ENCODE results near the gene ARPC5L.
"Not testable (repeated sequence)": the region's sequence is repeated elsewhere in the genome, so short reads cannot be mapped to it uniquely, and the experiment has no call there.

The ARPC5L gene

GRCh38 chr9:124841075-124841821, 20.7 kb upstream of the ARPC5L start:
- no peak for DNase-seq (ENCODE audit: low spot score)

- no peak for DNase-seq (ENCODE audit: low spot score)
Measured at GRCh38 chr9:124843456-124844034, 18.4 kb upstream of the ARPC5L start.

- no peak for DNase-seq (ENCODE audit: low spot score)
Measured at GRCh38 chr9:124844291-124844690, 17.6 kb upstream of the ARPC5L start.

- DNase-seq (ENCODE audit: low spot score), result not testable (repeated sequence)
Measured at GRCh38 chr9:124846467-124846866, 15.5 kb upstream of the ARPC5L start.

DNA sequence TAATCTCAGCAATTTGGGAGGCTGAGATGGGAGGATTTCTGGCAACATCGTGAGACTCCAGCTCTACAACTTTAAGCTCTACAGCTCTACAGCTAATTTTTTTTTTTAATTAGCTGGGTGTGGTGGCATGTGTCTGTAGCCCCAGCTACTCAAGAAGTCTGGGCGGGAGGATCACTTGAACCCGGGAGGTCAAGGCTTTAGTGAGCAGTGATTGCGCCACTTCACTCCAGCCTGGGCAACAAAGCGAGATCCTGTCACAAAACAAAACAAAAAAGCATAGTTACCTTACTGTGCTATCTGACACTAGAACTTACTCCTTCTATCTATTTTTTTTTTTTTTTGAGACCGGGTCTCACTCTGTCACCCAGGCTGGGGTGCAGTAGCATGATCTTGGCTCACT, 15.0 kb upstream of the ARPC5L start:
- no peak for DNase-seq (ENCODE audit: low spot score)

DNA sequence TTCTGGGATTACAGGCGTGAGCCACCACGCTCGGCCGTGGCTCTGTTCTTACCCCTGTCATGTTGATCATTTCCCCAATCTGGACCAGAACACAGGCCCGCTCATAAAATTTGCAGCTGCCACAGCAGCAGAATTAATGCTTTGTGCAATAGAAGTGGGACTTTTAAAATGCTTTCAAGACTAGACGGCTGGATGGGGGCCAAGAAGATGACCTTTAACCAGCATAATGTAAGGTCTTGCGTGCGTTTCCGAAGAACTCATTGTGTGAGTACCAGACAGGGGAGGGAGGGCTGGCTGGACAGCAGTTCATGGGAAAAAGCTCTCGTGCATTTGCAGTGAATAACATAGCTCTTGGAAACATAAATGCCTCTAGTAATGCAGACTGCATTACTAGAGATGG, 12.1 kb upstream of the ARPC5L start:
- DNase-seq (ENCODE audit: low spot score), result no peak

DNA sequence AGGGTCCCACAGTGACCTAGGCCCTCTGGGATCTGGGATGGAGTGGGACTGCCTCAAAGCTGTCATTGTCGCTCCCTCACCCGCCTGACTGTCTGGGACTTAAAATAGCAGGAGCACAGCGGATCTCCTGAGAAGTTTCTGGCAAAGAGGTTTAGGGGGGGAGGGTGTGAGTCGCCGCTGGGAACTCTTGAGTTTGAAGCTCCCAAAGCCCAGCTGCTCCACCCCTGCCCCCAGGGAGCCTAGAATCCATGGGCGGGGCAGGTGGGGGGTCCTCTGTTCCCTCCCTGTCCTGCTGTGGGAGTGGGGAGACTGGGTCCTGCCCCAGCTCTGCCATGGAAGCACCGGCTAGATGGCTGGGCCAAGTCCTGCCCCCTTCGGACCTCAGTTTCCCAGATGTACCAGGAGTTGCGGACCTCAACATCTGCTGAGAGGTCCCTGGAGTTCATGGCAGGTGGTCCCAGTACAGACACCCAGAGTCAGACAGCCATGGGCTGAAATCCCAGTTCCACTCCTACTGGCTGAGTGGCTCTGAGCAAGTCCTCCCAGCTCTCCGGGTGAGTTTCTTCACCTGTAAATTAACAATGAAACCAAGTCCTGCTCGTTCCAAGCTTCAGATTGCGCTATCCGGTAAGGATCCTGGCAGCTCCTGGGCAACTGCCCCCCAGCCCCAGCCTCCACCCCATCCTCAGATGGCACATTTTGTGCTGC, 9.7 kb upstream of the ARPC5L start:
- no peak for DNase-seq (ENCODE audit: low spot score)

DNA sequence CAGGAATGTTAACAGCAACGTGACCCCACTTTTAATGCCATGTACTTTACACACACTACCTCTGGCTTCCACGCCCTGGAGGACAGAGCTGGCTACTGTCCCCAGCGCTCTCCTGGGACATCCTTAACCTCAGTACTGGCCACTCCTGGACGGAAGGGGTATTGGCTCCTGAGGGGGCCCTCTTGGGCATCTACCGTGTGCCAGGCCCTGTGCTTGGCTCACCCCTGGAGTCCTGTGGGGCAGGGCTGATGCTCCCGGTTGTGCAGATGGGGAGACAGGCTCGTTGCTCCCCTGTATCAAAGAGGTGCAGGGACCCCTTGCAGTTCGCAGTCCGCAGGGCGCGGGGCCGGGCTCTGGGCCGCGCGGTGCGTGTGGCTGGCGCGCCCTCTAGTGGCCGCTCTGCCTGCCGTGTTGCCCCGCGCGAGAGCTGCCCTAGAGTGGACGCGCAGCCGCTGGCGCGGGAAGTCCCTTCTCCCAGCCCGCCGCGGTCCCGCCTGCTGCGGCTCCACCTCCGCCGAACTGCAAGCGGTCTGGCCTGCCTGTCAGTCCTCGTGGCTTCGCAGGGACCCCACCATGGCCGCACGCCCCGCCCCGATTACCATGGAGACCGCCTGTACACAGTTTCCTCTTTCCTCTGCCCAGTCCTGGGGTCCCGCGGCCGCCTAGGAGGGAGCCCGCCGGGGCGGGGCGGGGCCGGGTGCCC, 8.9 kb upstream of the ARPC5L start, which contains the start of gene WDR38:
Gene WDR38 (plus strand): TSS at position 632 of the 703 bp plus-strand sequence. CDS start 72 bp downstream, outside the sequence.
- peak; percentile 92 for DNase-seq (ENCODE audit: low spot score)

DNA sequence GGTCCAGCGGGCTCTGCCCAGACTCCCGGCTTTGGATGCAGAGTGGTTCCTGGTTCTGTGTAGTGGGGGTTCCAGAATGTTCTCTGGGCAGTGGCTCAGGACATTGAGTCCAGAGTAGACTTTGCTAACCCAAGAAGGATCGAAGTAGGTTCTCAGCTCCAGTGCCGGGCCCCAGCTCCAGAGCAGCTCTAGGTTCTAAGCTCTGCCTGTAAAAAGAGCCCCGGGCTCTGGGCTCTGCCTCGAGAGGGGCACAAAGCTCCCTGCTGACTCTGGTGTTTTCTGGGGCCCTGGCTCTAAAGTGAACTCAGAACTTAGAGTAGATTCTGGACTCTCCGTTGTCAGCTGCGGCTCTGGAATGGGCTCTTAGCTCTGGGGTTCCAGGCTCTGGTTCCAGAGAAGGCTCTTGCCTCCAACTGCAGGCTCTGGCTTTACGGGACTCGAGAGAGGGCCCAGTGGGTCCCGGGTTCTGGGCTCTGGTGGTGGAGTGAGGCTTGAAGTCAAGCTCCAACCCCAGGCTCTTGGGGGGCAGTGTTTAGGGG, 8.3 kb upstream of the ARPC5L start:
- DNase-seq (ENCODE audit: low spot score), result no peak

- DNase-seq (ENCODE audit: low spot score), result no peak
Measured at GRCh38 chr9:124854161-124854560, 7.8 kb upstream of the ARPC5L start.

GRCh38 chr9:124854822-124855221, 7.1 kb upstream of the ARPC5L start:
- no peak for DNase-seq (ENCODE audit: low spot score)

DNA sequence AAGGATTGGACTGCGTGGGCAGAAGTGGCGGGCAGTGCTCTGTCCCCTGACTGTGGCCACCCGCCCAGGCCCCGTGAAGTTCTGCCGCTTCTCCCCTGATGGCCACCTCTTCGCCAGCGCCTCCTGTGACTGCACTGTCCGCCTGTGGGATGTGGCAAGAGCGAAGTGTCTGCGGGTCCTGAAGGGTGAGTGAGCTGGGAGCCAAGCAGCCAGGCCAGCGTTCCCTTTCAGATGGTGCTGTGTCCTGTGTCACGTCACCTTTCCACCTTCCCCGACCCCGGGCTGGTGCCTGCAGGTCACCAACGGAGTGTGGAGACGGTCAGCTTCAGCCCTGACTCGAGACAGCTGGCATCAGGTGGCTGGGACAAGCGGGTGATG, 6.4 kb upstream of the ARPC5L start:
- no peak for DNase-seq (ENCODE audit: low spot score)

DNA sequence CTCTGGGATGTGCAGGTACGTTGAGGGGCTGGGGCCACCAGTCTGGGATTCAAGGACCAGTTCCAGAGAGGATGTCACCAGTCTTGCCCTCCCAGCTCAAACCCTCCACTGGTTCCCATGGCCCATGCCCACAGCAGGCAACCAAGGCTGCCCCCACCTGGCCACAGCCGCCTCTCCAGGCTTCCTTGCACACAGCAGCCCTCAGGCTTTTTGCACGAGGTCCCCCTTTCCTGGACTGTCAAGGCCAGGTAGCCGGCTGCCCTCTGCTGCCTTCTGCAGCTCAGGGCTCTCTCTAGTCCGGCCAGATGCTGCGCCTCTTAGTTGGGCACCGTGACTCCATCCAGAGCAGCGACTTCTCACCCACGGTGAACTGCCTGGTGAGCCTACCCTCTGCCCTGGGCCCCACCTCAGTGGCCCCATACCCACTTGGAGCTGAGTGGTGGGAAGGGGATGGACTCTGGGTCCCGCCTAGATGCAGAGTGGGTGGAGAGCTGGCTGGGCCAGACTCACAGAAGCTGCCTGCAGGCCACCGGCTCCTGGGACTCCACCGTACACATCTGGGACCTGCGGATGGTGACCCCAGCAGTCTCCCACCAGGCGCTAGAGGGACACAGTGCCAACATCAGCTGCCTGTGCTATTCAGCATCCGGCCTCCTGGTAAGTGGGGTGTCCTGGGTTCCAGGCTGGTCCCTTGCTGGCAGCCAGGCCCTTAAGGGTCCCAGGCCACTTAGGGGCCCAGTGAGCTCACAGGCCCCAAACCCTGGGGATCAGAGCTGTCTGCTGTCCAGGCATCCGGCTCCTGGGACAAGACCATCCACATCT, 5.8 kb upstream of the ARPC5L start:
- DNase-seq (ENCODE audit: low spot score), result peak; percentile 77

DNA sequence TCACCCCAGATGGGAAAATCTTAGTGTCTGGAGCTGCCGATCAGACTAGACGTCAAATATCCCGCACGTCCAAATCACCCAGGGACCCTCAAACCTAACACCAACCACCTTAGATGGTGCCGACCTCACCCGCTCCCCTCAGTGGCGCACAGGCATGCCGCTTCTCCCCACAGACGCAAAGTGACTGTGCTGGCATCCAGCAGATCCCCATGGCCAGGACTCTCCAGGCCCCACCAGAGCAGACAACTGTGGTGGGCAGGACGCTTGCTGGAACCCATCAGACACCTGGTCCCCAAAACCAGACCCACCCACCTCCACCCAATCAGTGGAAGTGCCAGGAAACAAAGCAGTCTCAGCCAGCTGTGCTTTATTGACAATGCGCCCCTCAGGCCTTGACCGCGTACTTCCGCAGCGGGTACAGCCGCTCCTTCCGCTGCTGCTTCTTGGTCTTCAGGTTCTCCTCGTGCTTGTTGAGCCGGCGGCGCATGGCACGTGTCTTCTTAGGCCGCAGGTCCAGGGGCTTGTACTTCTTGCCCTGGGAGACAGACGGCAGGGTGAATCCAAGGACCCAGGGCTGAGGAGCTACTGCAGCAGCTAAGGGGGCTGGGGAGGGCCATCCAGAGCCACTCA, 4.3 kb upstream of the ARPC5L start:
- DNase-seq (ENCODE audit: low spot score), result no peak

- DNase-seq (ENCODE audit: low spot score), result no peak
Measured at GRCh38 chr9:124858330-124859046, 3.4 kb upstream of the ARPC5L start.

GRCh38 chr9:124859803-124860581, 1.9 kb upstream of the ARPC5L start:
- DNase-seq (ENCODE audit: low spot score), result no peak

DNA sequence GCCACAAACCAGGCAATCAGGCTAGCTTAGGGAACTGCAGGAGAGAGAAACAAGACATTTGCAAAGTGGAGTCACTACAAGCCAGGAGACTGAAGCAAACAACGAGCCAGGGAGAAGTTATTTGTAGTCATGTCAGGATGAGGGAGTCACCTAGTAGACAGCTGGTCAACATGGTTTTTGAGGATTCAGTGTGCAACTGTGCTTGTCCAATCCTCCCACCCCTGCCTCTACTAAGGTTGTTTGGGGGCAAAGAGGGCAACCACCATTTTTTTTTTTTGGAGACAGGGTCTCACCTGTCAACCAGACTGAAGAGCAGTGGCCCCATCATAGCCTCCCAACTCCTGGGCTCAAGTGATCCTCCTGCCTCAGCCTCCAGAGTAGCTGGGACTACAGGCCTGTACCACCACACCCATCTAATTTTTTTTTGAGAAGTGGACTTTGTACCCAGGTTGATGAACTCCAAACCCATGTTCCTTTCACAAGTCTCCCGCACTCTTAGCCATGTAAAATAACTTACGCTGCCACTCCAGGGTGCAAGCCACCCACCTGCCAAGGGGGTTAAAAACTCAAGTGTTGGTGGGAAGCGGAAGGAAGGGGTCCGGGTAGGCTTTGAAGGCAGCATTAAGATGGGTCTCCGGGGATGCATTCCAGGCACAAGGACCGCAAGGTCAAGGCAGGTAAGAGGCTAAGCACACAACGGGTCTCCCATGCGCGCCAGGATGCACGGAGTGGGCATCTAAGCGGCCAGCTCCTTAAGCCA, 1.2 kb upstream of the ARPC5L start:
- no peak for DNase-seq (ENCODE audit: low spot score)

- DNase-seq (ENCODE audit: low spot score), result no peak
Measured at GRCh38 chr9:124863371-124863871, 1.5 kb downstream of the ARPC5L start.
